Caco-2 (cell line): ENCODE results near the gene FHIT. TPM values are rescaled to one million over a fixed set of nuclear protein-coding genes. Genes with fewer than 3 reads are reported as not detected.

ENCODE experiments used
- BruUV-seq: library from RNA; stranded (reverse); fragments of 400-500 nt; replicated peaks from 2 replicates; lab custom pipeline; 2021; lab: Mats Ljungman, UMichigan
- CTCF ChIA-PET: fragments of 300-600 bp; sonication (Branson Sonifier 250); formaldehyde crosslinking; loops from one replicate; lab custom pipeline; 2022; ENCODE audit warnings: antibody characterized with exemption; lab: Charles Lee
- POLR2A ChIA-PET: fragments of 300-600 bp; sonication (Branson Sonifier 250); formaldehyde crosslinking; loops from one replicate; lab custom pipeline; 2022; ENCODE audit warnings: antibody characterized with exemption; lab: Charles Lee
- DNase-seq, 2 experiments: peaks; one replicate each; pipeline versions ENCODE4 v3.0.0 to v3.0.0-alpha.2; 2020 to 2022
- H3K27me3 ChIP-seq: replicated peaks from 2 replicates; pipeline ENCODE4 v1.6.0; 2011; ENCODE audit warnings: low read length; ENCODE audit not compliant: control insufficient read depth, insufficient read depth
- H3K36me3 ChIP-seq: 2 replicates; pipeline ENCODE4 v1.5.1; 2011; ENCODE audit warnings: low read length; ENCODE audit not compliant: control insufficient read depth, insufficient read depth
- H3K4me1 ChIP-seq: fragments of 250-450 bp; sonication (Bioruptor Pico); 2 replicates; pipeline ENCODE4 v1.5.1; 2020; ENCODE audit warnings: mild to moderate bottlenecking
- H3K4me3 ChIP-seq: 2 replicates; pipeline ENCODE4 v1.5.1; 2011; ENCODE audit warnings: low read depth, mild to moderate bottlenecking, control low read depth, low read length
- H3K9me3 ChIP-seq: fragments of 250-450 bp; sonication (Bioruptor Pico); 2 replicates; pipeline ENCODE4 v1.5.1; 2020; ENCODE audit warnings: mild to moderate bottlenecking, moderate library complexity
- H3K27ac Mint-ChIP-seq: one replicate; pipeline ENCODE4 v1.8.0; 2022; ENCODE audit warnings: mixed read lengths; ENCODE audit not compliant: unreplicated experiment
- H3K27me3 Mint-ChIP-seq: one replicate; pipeline ENCODE4 v1.8.0; 2022; ENCODE audit warnings: mixed read lengths; ENCODE audit not compliant: insufficient read depth, unreplicated experiment
- H3K36me3 Mint-ChIP-seq: one replicate; pipeline ENCODE4 v1.8.0; 2022; ENCODE audit warnings: mild to moderate bottlenecking, mixed read lengths; ENCODE audit not compliant: insufficient read depth, unreplicated experiment
- H3K4me1 Mint-ChIP-seq: one replicate; pipeline ENCODE4 v1.8.0; 2022; ENCODE audit warnings: low read depth, mixed read lengths; ENCODE audit not compliant: unreplicated experiment
- H3K4me3 Mint-ChIP-seq: one replicate; pipeline ENCODE4 v1.8.0; 2022; ENCODE audit warnings: mild to moderate bottlenecking, moderate library complexity, mixed read lengths; ENCODE audit not compliant: unreplicated experiment
- H3K9me3 Mint-ChIP-seq: one replicate; pipeline ENCODE4 v1.8.0; 2022; ENCODE audit warnings: mixed read lengths; ENCODE audit not compliant: unreplicated experiment
- intact Hi-C: fragments of 100-400 bp; cut with micrococcal nuclease; formaldehyde crosslinking; loops from one replicate; pipeline ENCODE4 v1.10.0; 2022; ENCODE audit not compliant: unreplicated experiment
- total RNA-seq: library from RNA; stranded (reverse); gene quantifications from 2 replicates; pipeline ENCODE4 v1.2.3, GENCODE V29; 2022
- TF ChIP-seq, protein P1 (sequence below), 2 experiments: fragments of 200-600 bp in 1 of 2; IDR thresholded peaks; 1 replicate in 1 of 2; 2 replicates in 1 of 2; pipeline versions ENCODE4 v1.5.1 to v1.8.0; 2011 to 2022; ENCODE audit warnings: antibody characterized with exemption in 1 of 2, control low read depth in 1 of 2, inconsistent platforms in 1 of 2, low read depth in 1 of 2, low read length in 1 of 2, mild to moderate bottlenecking in 1 of 2, moderate library complexity in 1 of 2; ENCODE audit not compliant: insufficient read depth in 1 of 2, severe bottlenecking in 1 of 2, unreplicated experiment in 1 of 2

Gene FHIT
- total RNA-seq, 1 experiment from 2014 or later: 8.3 TPM

DNA sequence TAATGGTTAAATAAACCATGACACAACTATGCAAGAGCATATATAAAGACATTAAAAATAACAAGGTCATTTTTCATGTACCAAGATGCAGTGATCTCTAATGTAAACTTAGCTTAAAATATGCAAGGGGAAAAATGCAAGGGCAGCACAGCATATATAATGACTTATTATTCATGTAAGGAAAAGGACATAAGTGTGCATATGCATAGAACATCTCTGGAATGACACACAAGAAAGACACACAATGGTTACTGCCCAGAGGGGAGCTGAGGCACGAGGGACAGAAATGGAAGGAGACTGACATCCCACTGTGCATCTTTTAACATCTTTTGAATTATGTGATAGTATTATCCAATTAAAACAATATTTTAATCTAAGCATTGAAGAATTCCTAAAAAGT, 79.0 kb downstream of the FHIT start:
- DNase-seq: no peak
- no peak overlapping the region for H3K27ac Mint-ChIP-seq
- H3K36me3 Mint-ChIP-seq: no peaks in the 10 kb centered on the region
- TF ChIP-seq, protein P1, sequence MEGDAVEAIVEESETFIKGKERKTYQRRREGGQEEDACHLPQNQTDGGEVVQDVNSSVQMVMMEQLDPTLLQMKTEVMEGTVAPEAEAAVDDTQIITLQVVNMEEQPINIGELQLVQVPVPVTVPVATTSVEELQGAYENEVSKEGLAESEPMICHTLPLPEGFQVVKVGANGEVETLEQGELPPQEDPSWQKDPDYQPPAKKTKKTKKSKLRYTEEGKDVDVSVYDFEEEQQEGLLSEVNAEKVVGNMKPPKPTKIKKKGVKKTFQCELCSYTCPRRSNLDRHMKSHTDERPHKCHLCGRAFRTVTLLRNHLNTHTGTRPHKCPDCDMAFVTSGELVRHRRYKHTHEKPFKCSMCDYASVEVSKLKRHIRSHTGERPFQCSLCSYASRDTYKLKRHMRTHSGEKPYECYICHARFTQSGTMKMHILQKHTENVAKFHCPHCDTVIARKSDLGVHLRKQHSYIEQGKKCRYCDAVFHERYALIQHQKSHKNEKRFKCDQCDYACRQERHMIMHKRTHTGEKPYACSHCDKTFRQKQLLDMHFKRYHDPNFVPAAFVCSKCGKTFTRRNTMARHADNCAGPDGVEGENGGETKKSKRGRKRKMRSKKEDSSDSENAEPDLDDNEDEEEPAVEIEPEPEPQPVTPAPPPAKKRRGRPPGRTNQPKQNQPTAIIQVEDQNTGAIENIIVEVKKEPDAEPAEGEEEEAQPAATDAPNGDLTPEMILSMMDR (IDR thresholded peaks at IDR 0.05; ENCODE audit: insufficient read depth in 1 of 2, low read depth in 1 of 2, low read length in 1 of 2, severe bottlenecking in 1 of 2, unreplicated experiment in 1 of 2): no peak
- peaks cover 11% of the 10 kb centered on the region for H3K4me1 Mint-ChIP-seq
- POLR2A ChIA-PET: no interaction called here
- Histone ChIP-seq H3K36me3 (no peaks in the 10 kb centered on the region), H3K27me3 (no peaks in the 10 kb centered on the region), H3K4me3 (no peak overlapping the region), H3K4me1 (peaks cover 8% of the 10 kb centered on the region; the same call in 1 of the 2 replicates), H3K9me3 (no peaks in the 10 kb centered on the region)
- intact Hi-C loops: loop anchor here (5.0 kb wide), 1 partner anchor 200 kb away; no protein-coding TSS in a partner anchor
- CTCF ChIA-PET: no interaction called here
- H3K9me3 Mint-ChIP-seq: no peaks in the 10 kb centered on the region
- no peak overlapping the region for H3K4me3 Mint-ChIP-seq
- BruUV-seq: no TSS peak
- H3K27me3 Mint-ChIP-seq: no peaks in the 10 kb centered on the region

DNA sequence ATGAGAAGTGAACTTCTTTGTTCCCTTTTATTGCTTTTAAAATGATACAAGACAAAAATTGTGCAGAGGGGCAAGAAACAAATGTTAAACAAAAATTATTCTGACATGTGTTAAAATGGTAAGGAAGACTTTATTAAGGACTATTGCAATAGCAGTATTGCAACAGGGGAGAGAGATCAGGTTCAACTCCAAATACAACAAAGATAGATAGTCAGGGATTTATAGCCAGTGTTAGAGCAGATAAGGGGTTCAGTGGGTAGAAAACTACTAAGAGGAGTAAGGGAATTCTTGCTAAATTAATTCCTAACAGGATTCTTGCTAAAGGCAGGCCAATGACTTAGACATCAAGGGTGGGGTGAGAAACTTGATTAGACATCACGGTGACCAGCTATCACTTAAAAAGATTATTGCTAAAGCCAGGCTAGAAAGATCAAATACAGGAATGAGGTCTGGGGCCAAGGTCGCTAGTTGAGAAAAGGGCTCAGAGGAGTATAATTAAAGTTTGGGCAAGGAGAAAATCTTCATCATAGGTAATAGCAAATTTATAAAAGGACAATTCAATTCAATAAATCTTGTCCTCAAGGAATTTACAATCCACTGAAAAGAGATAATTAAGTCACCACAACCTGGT, 81.5 kb downstream of the FHIT start:
- Histone ChIP-seq H3K9me3 (no peaks in the 10 kb centered on the region), H3K27me3 (no peaks in the 10 kb centered on the region), H3K36me3 (no peaks in the 10 kb centered on the region), H3K4me1 (peaks cover 8% of the 10 kb centered on the region; the same call in 1 of the 2 replicates), H3K4me3 (no peak overlapping the region)
- H3K4me1 Mint-ChIP-seq: peaks cover 11% of the 10 kb centered on the region
- no peaks in the 10 kb centered on the region for H3K27me3 Mint-ChIP-seq
- no TSS peak for BruUV-seq
- CTCF ChIA-PET: no interaction called here
- H3K36me3 Mint-ChIP-seq: no peaks in the 10 kb centered on the region
- POLR2A ChIA-PET: no interaction called here
- TF ChIP-seq, protein P1 (IDR thresholded peaks at IDR 0.05; ENCODE audit: insufficient read depth in 1 of 2, low read depth in 1 of 2, low read length in 1 of 2, severe bottlenecking in 1 of 2, unreplicated experiment in 1 of 2): no peak
- no peak for DNase-seq
- no peak overlapping the region for H3K4me3 Mint-ChIP-seq
- H3K27ac Mint-ChIP-seq: no peak overlapping the region
- no peaks in the 10 kb centered on the region for H3K9me3 Mint-ChIP-seq
- intact Hi-C loops: loop anchor here (2.0 to 5.0 kb wide), 2 partner anchors 81 to 203 kb away; partner anchors contain the start of gene FHIT

DNA sequence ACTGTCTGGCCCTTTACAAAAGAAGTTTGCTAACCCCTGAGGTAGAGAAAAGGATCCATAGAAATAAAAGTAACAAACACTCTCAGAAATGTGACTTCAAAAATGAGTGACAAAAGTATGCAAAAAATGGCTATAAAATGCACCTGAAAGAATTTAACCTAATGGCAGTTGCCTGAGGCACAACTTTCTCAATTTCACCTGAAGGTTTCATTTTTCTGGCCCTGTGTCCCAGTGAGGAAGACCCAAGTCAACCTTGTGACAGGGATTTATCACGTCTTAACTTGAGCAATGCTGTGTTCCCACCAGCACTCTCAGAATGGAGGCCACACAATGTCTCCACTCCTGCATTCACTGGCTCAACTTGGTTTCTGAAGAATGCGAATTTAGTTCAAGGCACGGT, 83.0 kb downstream of the FHIT start:
- Histone ChIP-seq H3K4me1 (peaks cover 16% of the 10 kb centered on the region), H3K27me3 (no peaks in the 10 kb centered on the region), H3K9me3 (no peaks in the 10 kb centered on the region), H3K36me3 (no peaks in the 10 kb centered on the region), H3K4me3 (no peak overlapping the region)
- H3K27me3 Mint-ChIP-seq: no peaks in the 10 kb centered on the region
- no peak overlapping the region for H3K27ac Mint-ChIP-seq
- TF ChIP-seq, protein P1 (IDR thresholded peaks at IDR 0.05; ENCODE audit: insufficient read depth in 1 of 2, low read depth in 1 of 2, low read length in 1 of 2, severe bottlenecking in 1 of 2, unreplicated experiment in 1 of 2): no peak
- H3K9me3 Mint-ChIP-seq: no peaks in the 10 kb centered on the region
- H3K4me3 Mint-ChIP-seq: no peak overlapping the region
- peak; percentile 37 to 46 for DNase-seq
- no peaks in the 10 kb centered on the region for H3K36me3 Mint-ChIP-seq
- intact Hi-C loops: loop anchor here (2.0 kb wide), 1 partner anchor 83 kb away; the partner anchor contains the start of gene FHIT
- peaks cover 18% of the 10 kb centered on the region for H3K4me1 Mint-ChIP-seq
- POLR2A ChIA-PET: no interaction called here
- BruUV-seq: no TSS peak
- CTCF ChIA-PET: no interaction called here
